A673 (cell line): ENCODE measurements around the gene PRMT7. TPM values are rescaled to one million over a fixed set of nuclear protein-coding genes. Genes with fewer than 3 reads are reported as not detected.

Experiments used
- BruUV-seq: library from RNA; stranded (reverse); fragments of 400-500 nt; replicated peaks from 2 replicates; lab custom pipeline; 2021; lab: Mats Ljungman, UMichigan
- CTCF ChIA-PET: fragments of 300-600 bp; sonication (Branson Sonifier 250); formaldehyde crosslinking; loops from one replicate; lab custom pipeline; 2022; ENCODE audit warnings: antibody characterized with exemption; lab: Charles Lee
- POLR2A ChIA-PET: fragments of 300-600 bp; sonication (Branson Sonifier 250); formaldehyde crosslinking; loops from one replicate; lab custom pipeline; 2022; ENCODE audit warnings: antibody characterized with exemption; ENCODE audit not compliant: low non-redundant PET; lab: Charles Lee
- DNase-seq: peaks from one replicate; pipeline ENCODE4 v3.0.0-alpha.2; 2015; ENCODE audit warnings: low spot score
- H3K27ac ChIP-seq: fragments of 200-600 bp; sonication (generic); 2 replicates; pipeline ENCODE4 v1.5.1; 2016; ENCODE audit warnings: mixed run types, low read depth, mild to moderate bottlenecking, mixed read lengths, antibody characterized with exemption, low read length; ENCODE audit not compliant: poor library complexity, severe bottlenecking
- H3K27me3 ChIP-seq: fragments of 200-600 bp; sonication (generic); replicated peaks from 2 replicates; pipeline ENCODE4 v1.6.1; 2017; ENCODE audit warnings: mixed run types, low read depth, mild to moderate bottlenecking, mixed read lengths, antibody characterized with exemption, low read length; ENCODE audit not compliant: insufficient read depth, poor library complexity
- H3K36me3 ChIP-seq: fragments of 200-600 bp; sonication (generic); 2 replicates; pipeline ENCODE4 v1.6.1; 2016; ENCODE audit warnings: mixed run types, mild to moderate bottlenecking, mixed read lengths, antibody characterized with exemption, low read length; ENCODE audit not compliant: insufficient read depth, poor library complexity, severe bottlenecking
- H3K4me1 ChIP-seq: fragments of 200-600 bp; sonication (generic); 2 replicates; pipeline ENCODE4 v1.6.1; 2017; ENCODE audit warnings: mixed run types, mild to moderate bottlenecking, mixed read lengths, antibody characterized with exemption, low read length; ENCODE audit not compliant: insufficient read depth, poor library complexity, severe bottlenecking
- H3K4me3 ChIP-seq: fragments of 200-600 bp; sonication (generic); 2 replicates; pipeline ENCODE4 v1.5.1; 2016; ENCODE audit warnings: low read depth, mixed run types, mild to moderate bottlenecking, mixed read lengths, low read length; ENCODE audit not compliant: poor library complexity, severe bottlenecking
- H3K9me3 ChIP-seq: fragments of 200-600 bp; sonication (generic); 2 replicates; pipeline ENCODE4 v1.6.1; 2016; ENCODE audit warnings: mixed run types, low read depth, mild to moderate bottlenecking, mixed read lengths, antibody characterized with exemption, low read length; ENCODE audit not compliant: poor library complexity, severe bottlenecking
- EZH2 ChIP-seq: fragments of 200-600 bp; sonication (generic); IDR thresholded peaks from 2 replicates; pipeline ENCODE4 v1.6.1; 2017; ENCODE audit warnings: borderline replicate concordance, low read depth, mild to moderate bottlenecking, mixed read lengths, antibody characterized with exemption, low read length; ENCODE audit not compliant: poor library complexity, severe bottlenecking
- intact Hi-C: fragments of 100-400 bp; cut with micrococcal nuclease; formaldehyde crosslinking; loops from one replicate; pipeline ENCODE4 v1.10.0; 2022; ENCODE audit not compliant: unreplicated experiment
- total RNA-seq: library from RNA; stranded (reverse); gene quantifications from 2 replicates; pipeline ENCODE4 v1.2.3, GENCODE V29; 2021
- TF ChIP-seq, protein P1 (sequence below): fragments of 300-800, 200-600 bp; sonication (generic); conservative IDR thresholded peaks from 2 replicates; pipeline ENCODE4 v1.5.1; 2017; ENCODE audit warnings: low read depth, mild to moderate bottlenecking, antibody characterized with exemption, low read length, moderate library complexity, mixed read lengths

Gene PRMT7
- total RNA-seq, 1 experiment from 2014 or later: 66.2 TPM

DNA sequence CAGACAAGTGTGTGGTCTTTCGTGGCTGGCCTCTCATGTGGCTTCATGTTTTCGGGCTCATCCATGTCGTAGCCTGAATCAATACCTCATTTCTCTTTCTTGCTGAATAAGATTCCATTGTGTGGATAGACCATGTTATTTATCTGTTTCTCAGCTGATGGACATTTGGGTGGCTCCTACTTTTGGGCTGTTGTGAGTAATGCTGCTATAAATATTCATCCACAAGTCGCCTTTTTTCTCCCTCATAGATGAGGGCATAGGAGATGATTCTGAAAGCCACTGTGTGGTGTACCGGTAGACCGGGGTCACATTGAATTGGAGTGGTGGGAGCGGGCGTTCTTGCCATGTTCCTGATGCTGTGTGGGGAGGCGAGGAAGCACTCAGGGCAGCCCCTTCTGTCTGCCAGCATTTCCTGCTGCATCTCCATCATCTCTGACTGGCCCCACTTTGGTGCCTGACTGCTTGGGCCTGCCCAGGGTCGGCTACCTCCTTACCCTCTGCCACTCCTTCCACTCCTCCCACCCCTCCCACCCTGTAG, 40.1 kb downstream of the PRMT7 start:
- BruUV-seq: no TSS peak
- no peak for TF ChIP-seq EZH2
- TF ChIP-seq, protein P1, sequence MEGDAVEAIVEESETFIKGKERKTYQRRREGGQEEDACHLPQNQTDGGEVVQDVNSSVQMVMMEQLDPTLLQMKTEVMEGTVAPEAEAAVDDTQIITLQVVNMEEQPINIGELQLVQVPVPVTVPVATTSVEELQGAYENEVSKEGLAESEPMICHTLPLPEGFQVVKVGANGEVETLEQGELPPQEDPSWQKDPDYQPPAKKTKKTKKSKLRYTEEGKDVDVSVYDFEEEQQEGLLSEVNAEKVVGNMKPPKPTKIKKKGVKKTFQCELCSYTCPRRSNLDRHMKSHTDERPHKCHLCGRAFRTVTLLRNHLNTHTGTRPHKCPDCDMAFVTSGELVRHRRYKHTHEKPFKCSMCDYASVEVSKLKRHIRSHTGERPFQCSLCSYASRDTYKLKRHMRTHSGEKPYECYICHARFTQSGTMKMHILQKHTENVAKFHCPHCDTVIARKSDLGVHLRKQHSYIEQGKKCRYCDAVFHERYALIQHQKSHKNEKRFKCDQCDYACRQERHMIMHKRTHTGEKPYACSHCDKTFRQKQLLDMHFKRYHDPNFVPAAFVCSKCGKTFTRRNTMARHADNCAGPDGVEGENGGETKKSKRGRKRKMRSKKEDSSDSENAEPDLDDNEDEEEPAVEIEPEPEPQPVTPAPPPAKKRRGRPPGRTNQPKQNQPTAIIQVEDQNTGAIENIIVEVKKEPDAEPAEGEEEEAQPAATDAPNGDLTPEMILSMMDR: no peak
- Histone ChIP-seq H3K27me3 (no peaks in the 10 kb centered on the region), H3K4me1 (no peaks in the 10 kb centered on the region), H3K27ac (no peak overlapping the region), H3K4me3 (no peak overlapping the region), H3K36me3 (peaks cover 27% of the 10 kb centered on the region), H3K9me3 (no peaks in the 10 kb centered on the region)
- intact Hi-C loops: no loop called here
- DNase-seq: no peak
- ChIA-PET POLR2A (no interaction called here), CTCF (no interaction called here)

DNA sequence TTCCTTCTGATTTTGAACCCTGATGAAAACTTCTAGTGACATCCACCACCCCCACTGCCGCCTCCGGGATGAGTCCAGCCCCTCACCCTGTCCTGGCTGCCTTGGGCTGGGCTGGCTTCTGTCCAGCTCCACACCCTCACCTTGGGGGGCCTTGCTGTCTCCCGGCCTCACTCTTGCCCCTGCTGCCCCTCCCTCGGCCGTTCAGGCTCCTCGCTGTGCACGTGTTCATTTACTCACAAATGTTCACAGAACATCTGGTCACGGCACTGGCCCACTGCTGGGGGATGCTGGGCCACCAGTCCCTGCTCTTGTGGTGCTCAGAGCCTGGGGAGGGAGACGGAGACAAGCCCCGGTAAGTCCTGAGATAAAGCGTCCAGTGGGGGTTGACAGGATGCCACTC, 40.6 kb downstream of the PRMT7 start:
- Histone ChIP-seq H3K27ac (no peak overlapping the region), H3K9me3 (no peaks in the 10 kb centered on the region), H3K36me3 (peaks cover 22% of the 10 kb centered on the region), H3K4me3 (no peak overlapping the region), H3K4me1 (no peaks in the 10 kb centered on the region), H3K27me3 (no peaks in the 10 kb centered on the region)
- DNase-seq: no peak
- POLR2A ChIA-PET: no interaction called here
- BruUV-seq: no TSS peak
- CTCF ChIA-PET: no interaction called here
- no peak for TF ChIP-seq EZH2
- TF ChIP-seq, protein P1: no peak
- intact Hi-C loops: no loop called here

DNA sequence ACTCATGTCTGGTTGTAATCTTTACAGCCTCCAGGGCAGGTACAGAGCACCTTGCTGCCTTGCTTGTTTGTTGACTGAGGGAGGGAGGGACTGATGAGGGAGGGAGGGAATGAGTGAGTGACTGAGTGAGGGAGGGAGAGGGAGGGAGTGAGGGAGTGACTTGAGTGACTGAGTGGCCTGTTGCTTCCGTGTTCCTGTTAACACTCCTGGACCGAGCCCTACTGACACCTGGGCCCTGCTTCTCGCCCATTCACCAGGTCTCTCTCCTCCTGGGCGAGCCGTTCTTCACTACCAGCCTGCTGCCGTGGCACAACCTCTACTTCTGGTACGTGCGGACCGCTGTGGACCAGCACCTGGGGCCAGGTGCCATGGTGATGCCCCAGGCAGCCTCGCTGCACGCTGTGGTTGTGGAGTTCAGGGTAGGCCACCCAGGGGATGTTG, 41.2 kb downstream of the PRMT7 start:
- Histone ChIP-seq H3K9me3 (no peaks in the 10 kb centered on the region), H3K27me3 (no peaks in the 10 kb centered on the region), H3K36me3 (peaks cover 22% of the 10 kb centered on the region), H3K4me3 (no peak overlapping the region), H3K4me1 (no peaks in the 10 kb centered on the region), H3K27ac (no peak overlapping the region)
- no TSS peak for BruUV-seq
- no peak for TF ChIP-seq EZH2
- TF ChIP-seq, protein P1: no peak
- ChIA-PET CTCF (no interaction called here), POLR2A (no interaction called here)
- no peak for DNase-seq
- intact Hi-C loops: no loop called here
